ENCODE results near the gene ATRNL1. TPM values are rescaled to one million over a fixed set of nuclear protein-coding genes. Genes with fewer than 3 reads are reported as not detected.

ATRNL1 gene
- total RNA-seq, 1 experiment from 2014 or later = 8.8 TPM

- no peaks in the 10 kb centered on the region for H3K27me3 Mint-ChIP-seq (ENCODE audit: unreplicated experiment)
- no peak for TF ChIP-seq CTCF (IDR thresholded peaks at IDR 0.05; ENCODE audit: unreplicated experiment)
- H3K9me3 Mint-ChIP-seq (ENCODE audit: low read depth, unreplicated experiment) = no peaks in the 10 kb centered on the region
- BruUV-seq (replicated peaks) = no TSS peak
- CTCF ChIA-PET = no interaction called here
- DNase-seq = no peak
- H3K27ac Mint-ChIP-seq (ENCODE audit: unreplicated experiment) = no peak overlapping the region
- no peak overlapping the region for H3K4me3 Mint-ChIP-seq (ENCODE audit: low read depth, unreplicated experiment)
- intact Hi-C loops (cut with micrococcal nuclease; ENCODE audit: unreplicated experiment) = no loop called here
- no peaks in the 10 kb centered on the region for H3K36me3 Mint-ChIP-seq (ENCODE audit: insufficient read depth, unreplicated experiment)
- H3K4me1 Mint-ChIP-seq (ENCODE audit: low read depth, unreplicated experiment) = no peaks in the 10 kb centered on the region
These were observed 737.3 kb downstream of the ATRNL1 start for GRCh38 chr10:115830265-115830970.

GRCh38 chr10:115831016-115831415, 737.9 kb downstream of the ATRNL1 start:
- no peak overlapping the region for H3K27ac Mint-ChIP-seq (ENCODE audit: unreplicated experiment)
- H3K36me3 Mint-ChIP-seq (ENCODE audit: insufficient read depth, unreplicated experiment) = no peaks in the 10 kb centered on the region
- no peak for TF ChIP-seq CTCF (IDR thresholded peaks at IDR 0.05; ENCODE audit: unreplicated experiment)
- no peaks in the 10 kb centered on the region for H3K27me3 Mint-ChIP-seq (ENCODE audit: unreplicated experiment)
- BruUV-seq (replicated peaks) = no TSS peak
- H3K9me3 Mint-ChIP-seq (ENCODE audit: low read depth, unreplicated experiment) = no peaks in the 10 kb centered on the region
- no peak for DNase-seq
- CTCF ChIA-PET = no interaction called here
- H3K4me3 Mint-ChIP-seq (ENCODE audit: low read depth, unreplicated experiment) = no peak overlapping the region
- intact Hi-C loops (cut with micrococcal nuclease; ENCODE audit: unreplicated experiment) = no loop called here
- no peaks in the 10 kb centered on the region for H3K4me1 Mint-ChIP-seq (ENCODE audit: low read depth, unreplicated experiment)

GRCh38 chr10:115833119-115833518, 740.0 kb downstream of the ATRNL1 start:
- CTCF ChIA-PET = no interaction called here
- intact Hi-C loops (cut with micrococcal nuclease; ENCODE audit: unreplicated experiment) = no loop called here
- H3K36me3 Mint-ChIP-seq (ENCODE audit: insufficient read depth, unreplicated experiment) = no peaks in the 10 kb centered on the region
- H3K9me3 Mint-ChIP-seq (ENCODE audit: low read depth, unreplicated experiment) = no peaks in the 10 kb centered on the region
- no peak for DNase-seq
- H3K4me3 Mint-ChIP-seq (ENCODE audit: low read depth, unreplicated experiment) = no peak overlapping the region
- no peak overlapping the region for H3K27ac Mint-ChIP-seq (ENCODE audit: unreplicated experiment)
- BruUV-seq (replicated peaks) = no TSS peak
- no peaks in the 10 kb centered on the region for H3K27me3 Mint-ChIP-seq (ENCODE audit: unreplicated experiment)
- no peaks in the 10 kb centered on the region for H3K4me1 Mint-ChIP-seq (ENCODE audit: low read depth, unreplicated experiment)
- no peak for TF ChIP-seq CTCF (IDR thresholded peaks at IDR 0.05; ENCODE audit: unreplicated experiment)

GRCh38 chr10:115844591-115844990, 751.4 kb downstream of the ATRNL1 start:
- CTCF ChIA-PET = no interaction called here
- intact Hi-C loops (cut with micrococcal nuclease; ENCODE audit: unreplicated experiment) = no loop called here
- no peak for DNase-seq
- peaks cover 12% of the 10 kb centered on the region for H3K4me1 Mint-ChIP-seq (ENCODE audit: low read depth, unreplicated experiment)
- H3K36me3 Mint-ChIP-seq (ENCODE audit: insufficient read depth, unreplicated experiment) = no peaks in the 10 kb centered on the region
- TF ChIP-seq CTCF (IDR thresholded peaks at IDR 0.05; ENCODE audit: unreplicated experiment) = no peak
- no peaks in the 10 kb centered on the region for H3K27me3 Mint-ChIP-seq (ENCODE audit: unreplicated experiment)
- H3K27ac Mint-ChIP-seq (ENCODE audit: unreplicated experiment) = no peak overlapping the region
- H3K4me3 Mint-ChIP-seq (ENCODE audit: low read depth, unreplicated experiment) = no peak overlapping the region
- BruUV-seq (replicated peaks) = no TSS peak
- H3K9me3 Mint-ChIP-seq (ENCODE audit: low read depth, unreplicated experiment) = no peaks in the 10 kb centered on the region

Measured in Calu3 (cell line).